Measurements from ENCODE around the gene MTRF1. TPM values are rescaled to one million over a fixed set of nuclear protein-coding genes. Genes with fewer than 3 reads are reported as not detected.

Gene MTRF1
- total RNA-seq, 1 donor from 2014 or later = 17.5 TPM

DNA sequence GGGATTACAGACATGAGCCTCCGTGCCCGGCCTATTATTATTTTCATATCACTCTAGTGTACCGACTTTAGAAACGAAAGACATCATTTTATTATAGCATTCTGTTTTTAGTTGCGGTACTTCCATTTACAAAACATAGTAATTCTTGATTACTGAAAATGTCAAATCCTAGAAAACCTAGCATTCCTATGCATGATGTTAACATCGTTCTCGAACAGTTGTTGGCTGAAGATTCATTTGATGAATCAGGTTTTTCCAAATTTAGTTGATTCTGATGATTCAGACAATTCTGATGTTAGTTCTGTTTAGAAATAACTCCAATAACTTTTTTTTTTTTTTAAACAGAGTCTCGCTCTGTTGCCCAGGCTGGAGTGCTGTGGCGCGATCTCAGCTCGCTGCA is 11.5 kb upstream of the MTRF1 start:
- no peaks in the 10 kb centered on the region for H3K36me3 ChIP-seq
- TF ChIP-seq, protein P1, sequence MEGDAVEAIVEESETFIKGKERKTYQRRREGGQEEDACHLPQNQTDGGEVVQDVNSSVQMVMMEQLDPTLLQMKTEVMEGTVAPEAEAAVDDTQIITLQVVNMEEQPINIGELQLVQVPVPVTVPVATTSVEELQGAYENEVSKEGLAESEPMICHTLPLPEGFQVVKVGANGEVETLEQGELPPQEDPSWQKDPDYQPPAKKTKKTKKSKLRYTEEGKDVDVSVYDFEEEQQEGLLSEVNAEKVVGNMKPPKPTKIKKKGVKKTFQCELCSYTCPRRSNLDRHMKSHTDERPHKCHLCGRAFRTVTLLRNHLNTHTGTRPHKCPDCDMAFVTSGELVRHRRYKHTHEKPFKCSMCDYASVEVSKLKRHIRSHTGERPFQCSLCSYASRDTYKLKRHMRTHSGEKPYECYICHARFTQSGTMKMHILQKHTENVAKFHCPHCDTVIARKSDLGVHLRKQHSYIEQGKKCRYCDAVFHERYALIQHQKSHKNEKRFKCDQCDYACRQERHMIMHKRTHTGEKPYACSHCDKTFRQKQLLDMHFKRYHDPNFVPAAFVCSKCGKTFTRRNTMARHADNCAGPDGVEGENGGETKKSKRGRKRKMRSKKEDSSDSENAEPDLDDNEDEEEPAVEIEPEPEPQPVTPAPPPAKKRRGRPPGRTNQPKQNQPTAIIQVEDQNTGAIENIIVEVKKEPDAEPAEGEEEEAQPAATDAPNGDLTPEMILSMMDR (IDR thresholded peaks at IDR 0.05) = no peak
- no peak overlapping the region for H3K4me3 ChIP-seq
- no peaks in the 10 kb centered on the region for H3K27me3 ChIP-seq
- DNase-seq (ENCODE audit: low spot score in 2 of 2) = no peak
- H3K27ac ChIP-seq = no peak overlapping the region
- no peaks in the 10 kb centered on the region for H3K9me3 ChIP-seq
- no peaks in the 10 kb centered on the region for H3K4me1 ChIP-seq
- intact Hi-C loops (cut with DNase I) = no loop called here

DNA sequence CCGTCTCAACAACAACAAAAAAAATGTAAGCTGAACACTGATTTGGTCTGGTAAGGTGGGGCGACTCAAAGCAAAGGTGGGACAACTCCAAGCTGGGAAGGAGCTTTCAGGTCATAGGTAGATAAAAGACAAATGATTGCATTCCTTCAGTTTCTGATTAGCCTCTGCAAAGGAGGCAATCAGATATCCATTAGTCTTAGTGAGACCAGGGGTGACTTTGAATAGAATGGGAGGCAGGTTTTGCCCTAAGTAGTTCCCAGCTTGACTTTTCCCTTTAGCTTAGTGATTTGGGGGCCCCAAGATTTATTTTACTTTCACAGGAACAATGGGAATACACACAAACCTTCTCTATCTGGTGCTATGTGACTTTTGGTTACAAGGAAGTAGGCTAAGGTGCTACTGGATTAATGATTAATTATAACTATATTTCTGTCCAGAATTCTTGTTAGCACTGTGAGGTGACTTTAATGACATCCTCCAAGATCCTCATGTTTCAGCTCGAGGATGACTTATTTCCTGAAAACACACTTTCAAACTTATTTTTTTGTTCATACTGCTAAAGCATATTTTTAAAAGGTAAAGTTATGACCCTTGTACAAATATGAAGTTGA is 10.6 kb upstream of the MTRF1 start:
- intact Hi-C loops (cut with DNase I) = no loop called here
- DNase-seq (ENCODE audit: low spot score in 2 of 2) = no peak
- Histone ChIP-seq H3K4me3 (no peak overlapping the region), H3K27ac (no peak overlapping the region), H3K4me1 (no peaks in the 10 kb centered on the region), H3K27me3 (no peaks in the 10 kb centered on the region), H3K9me3 (no peaks in the 10 kb centered on the region), H3K36me3 (no peaks in the 10 kb centered on the region)
- TF ChIP-seq, protein P1 (IDR thresholded peaks at IDR 0.05) = no peak

DNA sequence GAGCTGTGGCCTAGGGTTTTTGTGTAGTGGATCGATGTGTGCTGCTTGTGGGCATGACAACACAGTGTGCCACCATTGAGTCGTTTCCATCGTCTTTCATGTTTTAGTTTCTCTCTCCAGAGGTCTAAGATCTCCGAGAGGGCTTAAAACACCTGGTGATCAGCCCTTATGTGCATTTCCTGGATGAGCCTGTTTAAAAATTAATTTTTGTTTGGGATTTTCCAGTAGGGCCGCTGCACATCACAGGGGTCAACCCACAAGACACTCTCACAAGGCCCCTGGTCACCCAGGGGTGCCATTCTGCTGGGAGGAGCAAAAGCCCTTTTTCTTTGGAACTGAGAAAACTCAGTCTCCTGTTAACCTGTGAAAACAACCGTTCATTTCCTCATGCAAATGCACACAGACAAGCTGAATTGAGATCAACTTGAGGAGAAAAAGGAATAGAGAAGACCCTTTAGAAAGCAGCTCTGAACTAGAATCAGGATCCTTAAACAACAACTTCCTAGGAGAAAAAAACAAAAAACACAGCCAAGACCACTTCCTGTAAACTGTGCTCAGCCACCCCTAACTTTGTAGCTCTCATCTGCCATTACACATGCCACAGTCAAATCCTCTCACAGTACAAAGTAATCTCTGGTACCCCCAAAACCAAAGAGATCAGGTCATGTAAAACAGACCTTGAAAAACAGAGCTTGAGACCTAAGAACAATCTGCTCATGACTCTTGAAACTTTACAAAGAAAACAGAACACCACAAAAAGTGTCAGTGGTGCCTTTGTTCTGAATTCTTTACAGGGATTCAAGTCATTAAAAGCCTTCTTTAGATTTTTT is 8.3 kb upstream of the MTRF1 start:
- Histone ChIP-seq H3K27me3 (no peaks in the 10 kb centered on the region), H3K9me3 (no peaks in the 10 kb centered on the region), H3K27ac (no peak overlapping the region), H3K36me3 (no peaks in the 10 kb centered on the region), H3K4me1 (no peaks in the 10 kb centered on the region), H3K4me3 (no peak overlapping the region)
- intact Hi-C loops (cut with DNase I) = no loop called here
- no peak for DNase-seq (ENCODE audit: low spot score in 2 of 2)
- TF ChIP-seq, protein P1 (IDR thresholded peaks at IDR 0.05) = no peak

DNA sequence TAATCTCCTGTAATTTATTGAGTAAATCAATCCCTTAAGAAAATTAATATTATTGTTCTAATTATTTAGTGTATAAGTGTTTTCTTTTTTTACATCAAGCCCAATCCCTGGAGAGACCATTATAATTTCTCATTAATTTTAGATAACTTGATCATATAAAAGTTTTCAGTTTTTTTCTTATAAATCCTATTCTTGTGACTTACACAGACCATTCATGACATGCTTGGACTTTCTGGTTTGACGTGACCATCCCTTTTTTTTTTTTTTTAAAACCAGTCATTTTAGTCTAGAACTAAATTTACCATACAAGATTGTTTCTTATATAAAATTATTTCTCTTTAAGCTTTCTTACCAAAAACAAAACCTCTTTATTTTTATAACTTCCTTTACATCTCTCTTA is 5.4 kb upstream of the MTRF1 start:
- Histone ChIP-seq H3K4me1 (no peaks in the 10 kb centered on the region), H3K9me3 (no peaks in the 10 kb centered on the region), H3K4me3 (no peak overlapping the region), H3K27me3 (no peaks in the 10 kb centered on the region), H3K27ac (no peak overlapping the region), H3K36me3 (no peaks in the 10 kb centered on the region)
- intact Hi-C loops (cut with DNase I) = loop anchor here (10.0 kb wide), 1 partner anchor 494 kb away; the partner anchor contains the start of gene MRPS31
- no peak for DNase-seq (ENCODE audit: low spot score in 2 of 2)
- TF ChIP-seq, protein P1 (IDR thresholded peaks at IDR 0.05) = no peak

DNA sequence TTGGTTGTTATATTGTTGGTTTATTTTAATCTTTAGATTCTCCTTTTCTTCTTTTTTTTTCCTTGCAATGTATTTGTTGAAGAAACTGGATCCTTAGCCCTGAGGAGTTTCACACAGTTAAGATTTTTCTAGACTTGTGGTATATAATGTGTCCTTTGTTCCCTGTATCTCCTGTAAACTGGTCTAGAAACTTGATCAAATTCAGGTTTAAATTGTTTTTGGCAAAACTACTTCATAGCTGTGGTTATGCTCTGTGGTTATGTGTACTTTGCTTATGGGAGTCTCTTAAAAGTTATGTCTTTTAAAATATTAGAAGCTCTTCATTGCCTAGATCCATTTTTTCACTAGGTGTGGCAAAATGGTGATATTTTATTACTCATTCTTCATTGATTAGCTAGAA is 3.7 kb upstream of the MTRF1 start:
- H3K4me3 ChIP-seq = no peak overlapping the region
- no peaks in the 10 kb centered on the region for H3K9me3 ChIP-seq
- no peak overlapping the region for H3K27ac ChIP-seq
- no peaks in the 10 kb centered on the region for H3K36me3 ChIP-seq
- TF ChIP-seq, protein P1 (IDR thresholded peaks at IDR 0.05) = no peak
- no peaks in the 10 kb centered on the region for H3K27me3 ChIP-seq
- intact Hi-C loops (cut with DNase I) = loop anchor here (10.0 kb wide), 1 partner anchor 492 kb away; the partner anchor contains the start of gene MRPS31
- peaks cover 0 to 6% of the 10 kb centered on the region in 2 donors for H3K4me1 ChIP-seq
- DNase-seq (ENCODE audit: low spot score in 2 of 2) = no peak

Measured in ascending aorta (tissue), 2 donors.